CD4-positive, alpha-beta memory T cell (primary cell): ENCODE data around the gene ZNF101. TPM values are rescaled to one million over a fixed set of nuclear protein-coding genes. Genes with fewer than 3 reads are reported as not detected.
A peak's percentile ranks its signal among the peaks of the same experiment; 100 is the strongest.

ENCODE experiments used
- CTCF ChIA-PET: fragments of 350-600 bp; sonication (Branson Sonifier 250); formaldehyde crosslinking; loops from one replicate; lab custom pipeline; 2021; ENCODE audit warnings: inconsistent platforms; ENCODE audit not compliant: partially characterized antibody; lab: Charles Lee
- POLR2A ChIA-PET: fragments of 350-600 bp; sonication (Branson Sonifier 250); formaldehyde crosslinking; loops from one replicate; lab custom pipeline; 2021; ENCODE audit not compliant: partially characterized antibody; lab: Charles Lee
- DNase-seq, 5 donors: peaks; one replicate each; pipeline versions ENCODE4 v3.0.0 to v3.0.0-alpha.2; 2020 to 2022; ENCODE audit warnings: mixed read lengths in 1 of 5
- H3K27ac ChIP-seq: one replicate; pipeline ENCODE4 v1.7.0; 2013; ENCODE audit warnings: low read depth, low read length
- H3K27me3 ChIP-seq: 2 replicates; pipeline ENCODE4 v1.7.0; 2013; ENCODE audit warnings: mild to moderate bottlenecking, low read length, moderate library complexity; ENCODE audit not compliant: insufficient read depth
- H3K36me3 ChIP-seq: 2 replicates; pipeline ENCODE4 v1.7.0; 2013; ENCODE audit warnings: mild to moderate bottlenecking, low read length, moderate library complexity; ENCODE audit not compliant: insufficient read depth
- H3K4me1 ChIP-seq: 2 replicates; pipeline ENCODE4 v1.7.0; 2013; ENCODE audit warnings: mild to moderate bottlenecking, low read length, moderate library complexity; ENCODE audit not compliant: insufficient read depth
- H3K4me3 ChIP-seq, 2 donors: one replicate each; pipeline ENCODE4 v1.7.0; 2013; ENCODE audit warnings: low read length in 2 of 2, mild to moderate bottlenecking in 1 of 2
- H3K9me3 ChIP-seq, 2 donors: one replicate each; pipeline ENCODE4 v1.7.0; 2013; ENCODE audit warnings: low read length in 2 of 2, control low read depth in 1 of 2; ENCODE audit not compliant: control insufficient read depth in 1 of 2
- H3K27ac Mint-ChIP-seq, 7 donors: one replicate each; pipeline ENCODE4 v1.8.0; 2020 to 2021; ENCODE audit warnings: mixed read lengths in 7 of 7, mild to moderate bottlenecking in 6 of 7, inconsistent platforms in 3 of 7, moderate library complexity in 3 of 7
- H3K27me3 Mint-ChIP-seq, 2 donors: one replicate each; pipeline ENCODE4 v1.8.0; 2020 to 2021; ENCODE audit warnings: mixed read lengths in 2 of 2
- H3K36me3 Mint-ChIP-seq, 2 donors: one replicate each; pipeline ENCODE4 v1.8.0; 2020 to 2021; ENCODE audit warnings: mixed read lengths in 2 of 2, inconsistent platforms in 1 of 2, mild to moderate bottlenecking in 1 of 2
- H3K4me1 Mint-ChIP-seq, 4 donors: one replicate each; pipeline ENCODE4 v1.8.0; 2020 to 2021; ENCODE audit warnings: mixed read lengths in 4 of 4, mild to moderate bottlenecking in 1 of 4
- H3K4me3 Mint-ChIP-seq, 8 donors: one replicate each; pipeline ENCODE4 v1.8.0; 2020 to 2021; ENCODE audit warnings: mixed read lengths in 8 of 8, mild to moderate bottlenecking in 7 of 8, moderate library complexity in 6 of 8, inconsistent platforms in 3 of 8
- H3K9me3 Mint-ChIP-seq, 8 donors: one replicate each; pipeline ENCODE4 v1.8.0; 2020 to 2021; ENCODE audit warnings: mixed read lengths in 8 of 8, mild to moderate bottlenecking in 5 of 8, inconsistent platforms in 3 of 8, moderate library complexity in 1 of 8
- intact Hi-C: fragments of 100-400 bp; cut with micrococcal nuclease; formaldehyde crosslinking; loops from one replicate; pipeline ENCODE4 v1.15.1; 2023
- polyA plus RNA-seq, 2 donors: library from polyadenylated mRNA; unstranded; fragments of 300-500 nt; fragmentation: Illumina TruSeq; gene quantifications; one replicate each; pipeline ENCODE4 v1.2.3, GENCODE V29; 2021
- total RNA-seq, 2 experiments: library from RNA; stranded (reverse); gene quantifications; one replicate each; pipeline ENCODE4 v1.2.3, GENCODE V29; 2021

The ZNF101 gene
- total and polyA plus RNA-seq, 4 experiments from 2014 or later: 97.3 to 156 (median 133) TPM

- Mint-ChIP-seq H3K27me3 (no peaks in the 10 kb centered on the region), H3K27ac (peak overlapping the region; percentile 89 to 98 (median 95)), H3K4me1 (peaks cover 16 to 36% (median 28%) of the 10 kb centered on the region in 4 donors)
Measured at GRCh38 chr19:19626516-19627472, 41.8 kb upstream of the ZNF101 start.

DNA sequence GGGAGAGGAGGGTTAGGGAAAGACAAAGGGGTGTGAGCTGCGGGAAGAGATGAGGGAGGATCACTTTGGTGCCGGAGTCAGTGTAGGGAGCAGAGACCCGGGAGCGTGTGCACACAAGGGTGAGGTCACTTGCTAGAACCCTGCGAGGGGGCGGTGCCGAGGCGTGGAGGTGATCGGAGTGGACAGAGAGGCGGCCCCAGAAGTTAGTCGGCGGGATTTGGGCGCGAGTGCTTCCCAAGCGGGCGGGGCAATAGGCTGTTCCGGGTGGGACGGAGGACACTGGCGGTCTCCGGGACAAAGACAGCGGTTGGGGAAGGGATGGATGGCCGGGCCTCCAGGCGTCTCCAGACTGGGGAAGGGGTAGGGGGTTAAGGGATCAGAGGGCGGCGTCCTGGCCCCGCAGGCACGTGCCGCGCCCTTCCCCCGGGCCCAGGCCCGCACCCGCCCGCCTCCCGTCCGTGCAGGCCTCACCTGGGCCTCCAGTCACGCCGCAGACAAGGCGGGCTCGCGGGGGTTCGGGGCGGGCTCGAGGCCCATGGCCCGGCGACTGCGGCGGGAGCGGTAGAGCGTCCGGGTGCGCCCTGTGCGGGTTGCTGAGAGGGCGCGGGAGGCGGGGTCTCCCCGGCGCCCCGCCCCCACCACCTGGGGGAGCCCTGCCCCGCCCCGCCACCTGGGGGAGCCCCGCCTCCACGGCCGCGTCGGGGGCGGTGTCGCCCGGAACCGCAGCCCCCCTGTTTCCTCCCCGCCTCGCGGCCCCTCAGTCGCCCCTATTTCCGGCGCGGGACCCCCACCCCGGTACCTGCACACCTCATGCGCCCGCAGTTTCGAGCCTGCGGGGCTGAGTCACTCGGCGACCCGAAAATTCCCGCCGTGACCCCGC, 40.8 kb upstream of the ZNF101 start, which contains the start of gene LPAR2:
Gene LPAR2 (minus strand): TSS at position 600 of the 880 bp plus-strand sequence. CDS start 945 bp downstream, outside the sequence.
- intact Hi-C loops: loop anchor here (1.0 kb wide), 3 partner anchors 10 to 35 kb away; partner anchors contain the start of genes ATP13A1, GMIP and PBX4
- peak within 1 kb of the TSS; percentile 68 to 73 for H3K4me3 ChIP-seq
- Mint-ChIP-seq H3K36me3 (peaks cover 14 to 46% of the 10 kb centered on the region in 2 donors), H3K27ac (peak within 1 kb of the TSS; percentile 92 to 98 (median 95)), H3K9me3 (peaks cover 0 to 2% (median 0%) of the 10 kb centered on the region in 8 donors), H3K27me3 (no peaks in the 10 kb centered on the region), H3K4me3 (peak within 1 kb of the TSS; percentile 92 to 99 (median 93)), H3K4me1 (peaks cover 14 to 36% (median 28%) of the 10 kb centered on the region in 4 donors)
- H3K36me3 ChIP-seq: peaks cover 16% of the 10 kb centered on the region
- H3K9me3 ChIP-seq: no peaks in the 10 kb centered on the region
- H3K4me1 ChIP-seq: peaks cover 22% of the 10 kb centered on the region
- peak; percentile 80 to 87 (median 84) for DNase-seq
- H3K27me3 ChIP-seq: no peaks in the 10 kb centered on the region
- ChIA-PET CTCF (interaction anchor here (0.7 to 1.9 kb wide), 6 partner anchors 10 to 96 kb away, joined by 3 to 7 read pairs (median 4); no protein-coding TSS in a partner anchor), POLR2A (interaction anchor here (0.6 to 6.0 kb wide), 37 partner anchors 9 to 1054 kb away, joined by 3 to 75 read pairs (median 4); partner anchors contain the start of genes ATP13A1, GMIP, NDUFA13 and PBX4)
- peak within 1 kb of the TSS; percentile 80 for H3K27ac ChIP-seq

More at GRCh38 chr19:19626516-19627472, 41.8 kb upstream of the ZNF101 start:
- Histone ChIP-seq H3K36me3 (peaks cover 9% of the 10 kb centered on the region), H3K27me3 (no peaks in the 10 kb centered on the region), H3K4me3 (peak overlapping the region; percentile 68 to 73), H3K4me1 (peaks cover 22% of the 10 kb centered on the region), H3K9me3 (no peaks in the 10 kb centered on the region), H3K27ac (peak overlapping the region; percentile 80)
- H3K4me3 Mint-ChIP-seq: peak overlapping the region; percentile 92 to 99 (median 93)
- peaks cover 10 to 42% of the 10 kb centered on the region in 2 donors for H3K36me3 Mint-ChIP-seq
- H3K9me3 Mint-ChIP-seq: peaks cover 0 to 2% (median 0%) of the 10 kb centered on the region in 8 donors
- CTCF ChIA-PET: interaction anchor here (0.7 to 1.2 kb wide), 2 partner anchors 18 to 71 kb away, joined by 3 read pairs; no protein-coding TSS in a partner anchor
- POLR2A ChIA-PET: interaction anchor here (0.6 to 6.0 kb wide), 22 partner anchors 8 to 1055 kb away, joined by 3 to 75 read pairs (median 4); partner anchors contain the start of genes GMIP, PBX4, ZNF101 and ZNF253
- intact Hi-C loops: loop anchor here (1.0 kb wide), 1 partner anchor 8 kb away; the partner anchor contains the start of gene PBX4
- DNase-seq: peak in 1 of 5 donors; percentile 38

- Histone ChIP-seq H3K4me1 (peaks cover 22% of the 10 kb centered on the region), H3K36me3 (peaks cover 20% of the 10 kb centered on the region), H3K9me3 (no peaks in the 10 kb centered on the region), H3K27me3 (no peaks in the 10 kb centered on the region), H3K27ac (peak overlapping the region; percentile 80), H3K4me3 (no peak overlapping the region)
- peaks cover 0 to 2% (median 0%) of the 10 kb centered on the region in 8 donors for H3K9me3 Mint-ChIP-seq
- peak overlapping the region; percentile 70 to 87 (median 76) for H3K4me3 Mint-ChIP-seq
- peak overlapping the region; percentile 77 to 94 (median 91) for H3K27ac Mint-ChIP-seq
- intact Hi-C loops: loop anchor here (1.0 kb wide), 2 partner anchors 15 to 35 kb away; partner anchors contain the start of genes ATP13A1 and GMIP
- CTCF ChIA-PET: interaction anchor here (0.7 to 1.9 kb wide), 6 partner anchors 10 to 97 kb away, joined by 3 to 7 read pairs (median 5); no protein-coding TSS in a partner anchor
- H3K4me1 Mint-ChIP-seq: peaks cover 18 to 38% (median 31%) of the 10 kb centered on the region in 4 donors
- POLR2A ChIA-PET: interaction anchor here (0.6 to 6.0 kb wide), 24 partner anchors 9 to 263 kb away, joined by 3 to 75 read pairs (median 4); partner anchors contain the start of genes ATP13A1, GMIP, NDUFA13 and PBX4
- no peaks in the 10 kb centered on the region for H3K27me3 Mint-ChIP-seq
- H3K36me3 Mint-ChIP-seq: peaks cover 16 to 50% of the 10 kb centered on the region in 2 donors
- peak; percentile 22 to 73 (median 35) for DNase-seq
Measured at GRCh38 chr19:19628501-19629134, 40.0 kb upstream of the ZNF101 start.

DNA sequence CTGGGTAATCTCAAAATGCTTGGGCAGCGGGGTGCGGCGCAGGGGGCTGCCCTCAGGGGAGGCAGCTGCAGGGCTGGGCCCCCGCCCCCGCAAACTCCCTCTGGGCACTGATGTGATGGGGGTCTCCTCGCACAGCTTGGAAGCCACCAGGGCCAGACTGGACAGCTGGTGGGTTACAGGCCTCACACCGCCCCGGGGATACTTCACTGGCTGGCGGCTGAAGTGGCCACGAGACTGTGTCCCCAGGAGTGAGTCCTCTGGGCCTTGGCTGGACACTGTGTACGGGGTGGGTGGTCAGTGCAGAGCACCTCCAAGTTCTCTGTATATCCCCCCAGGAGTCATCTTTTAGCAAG, 38.6 kb upstream of the ZNF101 start:
- no peaks in the 10 kb centered on the region for H3K9me3 ChIP-seq
- peaks cover 24% of the 10 kb centered on the region for H3K4me1 ChIP-seq
- H3K9me3 Mint-ChIP-seq: peaks cover 0 to 2% (median 0%) of the 10 kb centered on the region in 8 donors
- peaks cover 28% of the 10 kb centered on the region for H3K36me3 ChIP-seq
- POLR2A ChIA-PET: interaction anchor here (2.1 to 6.0 kb wide), 2 partner anchors 14 to 30 kb away, joined by 7 to 75 read pairs; partner anchors contain the start of gene GMIP
- no peak overlapping the region for H3K4me3 ChIP-seq
- intact Hi-C loops: loop anchor here (5.0 kb wide), 1 partner anchor 33 kb away; no protein-coding TSS in a partner anchor
- H3K27me3 Mint-ChIP-seq: no peaks in the 10 kb centered on the region
- H3K27ac ChIP-seq: no peak overlapping the region
- peak overlapping the region in 1 of 8 donors; percentile 47 for H3K4me3 Mint-ChIP-seq
- no peaks in the 10 kb centered on the region for H3K27me3 ChIP-seq
- peak in 1 of 5 donors; percentile 16 for DNase-seq
- H3K4me1 Mint-ChIP-seq: peaks cover 21 to 39% (median 32%) of the 10 kb centered on the region in 4 donors
- peaks cover 23 to 54% of the 10 kb centered on the region in 2 donors for H3K36me3 Mint-ChIP-seq
- H3K27ac Mint-ChIP-seq: peak overlapping the region in 3 of 7 donors; percentile 23 to 94 (median 37)
- CTCF ChIA-PET: no interaction called here

DNA sequence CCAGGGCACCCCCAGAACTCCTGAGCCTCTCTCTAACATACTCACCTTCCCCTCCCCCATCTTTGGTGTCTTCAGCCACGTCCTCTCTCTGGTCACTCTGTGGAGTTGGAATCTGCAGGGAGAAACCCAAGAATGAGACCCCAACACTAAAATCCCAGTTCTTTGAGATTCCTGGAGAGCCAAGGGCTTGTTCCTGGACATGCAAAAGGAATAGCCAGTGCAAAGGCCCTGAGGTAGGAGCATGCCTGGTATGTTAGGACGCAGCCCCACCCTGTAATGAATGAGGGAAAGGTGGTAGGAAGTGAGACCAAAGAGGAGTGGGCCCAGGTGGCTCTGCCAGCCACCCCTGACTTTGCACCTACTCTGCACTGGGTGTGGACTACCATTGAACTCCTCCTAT, 38.2 kb upstream of the ZNF101 start:
- Histone ChIP-seq H3K27ac (no peak overlapping the region), H3K36me3 (peaks cover 32% of the 10 kb centered on the region), H3K27me3 (no peaks in the 10 kb centered on the region), H3K9me3 (no peaks in the 10 kb centered on the region), H3K4me3 (no peak overlapping the region), H3K4me1 (peaks cover 28% of the 10 kb centered on the region)
- Mint-ChIP-seq H3K27me3 (no peaks in the 10 kb centered on the region), H3K27ac (peak overlapping the region in 4 of 7 donors; percentile 37 to 94 (median 50)), H3K9me3 (peaks cover 0 to 2% (median 0%) of the 10 kb centered on the region in 8 donors), H3K4me3 (no peak overlapping the region), H3K36me3 (peaks cover 23 to 56% of the 10 kb centered on the region in 2 donors), H3K4me1 (peaks cover 21 to 43% (median 33%) of the 10 kb centered on the region in 4 donors)
- ChIA-PET CTCF (no interaction called here), POLR2A (interaction anchor here (1.3 to 6.0 kb wide), 2 partner anchors 30 to 33 kb away, joined by 8 to 75 read pairs; partner anchors contain the start of gene ATP13A1)
- DNase-seq: peak in 1 of 5 donors; percentile 39
- intact Hi-C loops: loop anchor here (5.0 kb wide), 1 partner anchor 33 kb away; no protein-coding TSS in a partner anchor
